K562 (cell line): ENCODE data around the gene EGFL7. TPM values are rescaled to one million over a fixed set of nuclear protein-coding genes. Genes with fewer than 3 reads are reported as not detected.

ENCODE experiments used
- CBFA2T2 ChIP-seq: fragments of 450-650 bp; conservative IDR thresholded peaks from 2 replicates; pipeline ENCODE4 v1.6.1; 2017; ENCODE audit warnings: mild to moderate bottlenecking
- CREB1 ChIP-seq, 2 experiments: sonication (generic) in 1 of 2; formaldehyde crosslinking in 1 of 2; IDR thresholded peaks; 2 replicates each; pipeline versions ENCODE4 v1.6.1 to v1.8.0; 2012 to 2022; ENCODE audit warnings: inconsistent platforms in 1 of 2, mild to moderate bottlenecking in 1 of 2, missing genetic modification reagents in 1 of 2, moderate library complexity in 1 of 2
- EGR1 ChIP-seq: fragments of 450-650 bp; conservative IDR thresholded peaks from 2 replicates; pipeline ENCODE4 v1.6.1; 2017; ENCODE audit warnings: mild to moderate bottlenecking
- EP400 ChIP-seq: fragments of 450-650 bp; IDR thresholded peaks from 2 replicates; pipeline ENCODE4 v1.6.1; 2017; ENCODE audit warnings: antibody characterized with exemption, mild to moderate bottlenecking, moderate library complexity
- ETV1 ChIP-seq: fragments of 450-650 bp; conservative IDR thresholded peaks from 2 replicates; pipeline ENCODE4 v1.6.1; 2016; ENCODE audit warnings: missing genetic modification characterization, control low read depth, low read depth, missing compliant biosample characterization
- POLR3G ChIP-seq: IDR thresholded peaks from 2 replicates; pipeline ENCODE4 v1.6.1; 2011; ENCODE audit not compliant: insufficient read length, insufficient replicate concordance; ENCODE audit errors: extremely low read depth
- ZBTB43 ChIP-seq: sonication (generic); formaldehyde crosslinking; IDR thresholded peaks from 2 replicates; pipeline ENCODE4 v1.8.0; 2023; ENCODE audit warnings: mild to moderate bottlenecking, missing genetic modification reagents
- ZNF551 ChIP-seq: fragments of 250-450 bp; sonication (Bioruptor Pico); IDR thresholded peaks from 2 replicates; pipeline ENCODE4 v1.5.0; 2021; ENCODE audit warnings: mild to moderate bottlenecking, moderate library complexity
- ZNF696 ChIP-seq: fragments of 250-450 bp; sonication (Bioruptor Pico); conservative IDR thresholded peaks from 2 replicates; pipeline ENCODE4 v1.4.0; 2020; ENCODE audit warnings: mild to moderate bottlenecking, moderate library complexity
- ZNF77 ChIP-seq: fragments of 250-450 bp; sonication (Bioruptor Pico); IDR thresholded peaks from 2 replicates; pipeline ENCODE4 v1.5.0; 2020
- ZSCAN29 ChIP-seq: fragments of 450-650 bp; IDR thresholded peaks from 2 replicates; pipeline ENCODE4 v1.6.1; 2017
- polyA plus RNA-seq, 8 experiments: library from polyadenylated mRNA; depleted of rRNA in 4 of 8; stranded (reverse) in 5 of 8; unstranded in 3 of 8; fragments of >200 nt; fragmentation: Nextera tagmentation in 2 of 8; fragmentation: Illumina TruSeq in 1 of 8; extraction: Ambion mirVana in 2 of 8; extraction: Trizol in 1 of 8; gene quantifications; 2 replicates each; pipeline versions ENCODE4 v1.2.1 to v1.2.3, GENCODE V29; 2011 to 2014; ENCODE audit warnings: inconsistent platforms in 1 of 8, missing spikeins in 1 of 8
- total RNA-seq, 7 experiments: library from RNA; depleted of rRNA in 6 of 7; stranded (reverse); fragments of >200 nt in 6 of 7; fragmentation: Illumina TruSeq in 2 of 7; extraction: Trizol in 2 of 7; gene quantifications; 2 replicates each; pipeline versions ENCODE4 v1.2.1 to v1.2.3, GENCODE V29; 2011 to 2021; ENCODE audit warnings: low replicate concordance in 1 of 7
- TF ChIP-seq, protein P1 (sequence below): fragments of 250-450 bp; sonication (Bioruptor Pico); IDR thresholded peaks from 2 replicates; pipeline ENCODE4 v1.9.0; 2021; ENCODE audit warnings: mild to moderate bottlenecking, inconsistent platforms
- TF ChIP-seq, protein P2 (sequence below): fragments of 450-650 bp; formaldehyde crosslinking; IDR thresholded peaks from 2 replicates; pipeline ENCODE4 v1.4.0; 2020; ENCODE audit warnings: mild to moderate bottlenecking, moderate library complexity
- TF ChIP-seq, protein P3 (sequence below): fragments of 250-450 bp; sonication (Bioruptor Pico); IDR thresholded peaks from 2 replicates; pipeline ENCODE4 v1.5.1; 2021; ENCODE audit warnings: mild to moderate bottlenecking

EGFL7 gene
- total and polyA plus RNA-seq, 9 of the 15 experiments (the other 6 are each of a cell fraction or from before 2014, with no cell fraction given), result 1.5 to 286 (median 55.5) TPM

GRCh38 chr9:136670576-136671253, 8.0 kb downstream of the EGFL7 start (continued):
- no peak for TF ChIP-seq CREB1 (IDR thresholded peaks at IDR 0.05)
- no peak for TF ChIP-seq CREB1 (CRISPR knock-in tag; IDR thresholded peaks at IDR 0.05)
- TF ChIP-seq, protein P1, sequence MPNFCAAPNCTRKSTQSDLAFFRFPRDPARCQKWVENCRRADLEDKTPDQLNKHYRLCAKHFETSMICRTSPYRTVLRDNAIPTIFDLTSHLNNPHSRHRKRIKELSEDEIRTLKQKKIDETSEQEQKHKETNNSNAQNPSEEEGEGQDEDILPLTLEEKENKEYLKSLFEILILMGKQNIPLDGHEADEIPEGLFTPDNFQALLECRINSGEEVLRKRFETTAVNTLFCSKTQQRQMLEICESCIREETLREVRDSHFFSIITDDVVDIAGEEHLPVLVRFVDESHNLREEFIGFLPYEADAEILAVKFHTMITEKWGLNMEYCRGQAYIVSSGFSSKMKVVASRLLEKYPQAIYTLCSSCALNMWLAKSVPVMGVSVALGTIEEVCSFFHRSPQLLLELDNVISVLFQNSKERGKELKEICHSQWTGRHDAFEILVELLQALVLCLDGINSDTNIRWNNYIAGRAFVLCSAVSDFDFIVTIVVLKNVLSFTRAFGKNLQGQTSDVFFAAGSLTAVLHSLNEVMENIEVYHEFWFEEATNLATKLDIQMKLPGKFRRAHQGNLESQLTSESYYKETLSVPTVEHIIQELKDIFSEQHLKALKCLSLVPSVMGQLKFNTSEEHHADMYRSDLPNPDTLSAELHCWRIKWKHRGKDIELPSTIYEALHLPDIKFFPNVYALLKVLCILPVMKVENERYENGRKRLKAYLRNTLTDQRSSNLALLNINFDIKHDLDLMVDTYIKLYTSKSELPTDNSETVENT (CRISPR knock-in tag), result no peak
- TF ChIP-seq ZSCAN29, result no peak
- TF ChIP-seq ZNF551, result no peak
- TF ChIP-seq EP400, result no peak
- no peak for TF ChIP-seq ZNF77
- TF ChIP-seq, protein P2, sequence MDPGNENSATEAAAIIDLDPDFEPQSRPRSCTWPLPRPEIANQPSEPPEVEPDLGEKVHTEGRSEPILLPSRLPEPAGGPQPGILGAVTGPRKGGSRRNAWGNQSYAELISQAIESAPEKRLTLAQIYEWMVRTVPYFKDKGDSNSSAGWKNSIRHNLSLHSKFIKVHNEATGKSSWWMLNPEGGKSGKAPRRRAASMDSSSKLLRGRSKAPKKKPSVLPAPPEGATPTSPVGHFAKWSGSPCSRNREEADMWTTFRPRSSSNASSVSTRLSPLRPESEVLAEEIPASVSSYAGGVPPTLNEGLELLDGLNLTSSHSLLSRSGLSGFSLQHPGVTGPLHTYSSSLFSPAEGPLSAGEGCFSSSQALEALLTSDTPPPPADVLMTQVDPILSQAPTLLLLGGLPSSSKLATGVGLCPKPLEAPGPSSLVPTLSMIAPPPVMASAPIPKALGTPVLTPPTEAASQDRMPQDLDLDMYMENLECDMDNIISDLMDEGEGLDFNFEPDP (CRISPR knock-in tag), result no peak
- TF ChIP-seq ETV1, result no peak
- TF ChIP-seq, protein P3, sequence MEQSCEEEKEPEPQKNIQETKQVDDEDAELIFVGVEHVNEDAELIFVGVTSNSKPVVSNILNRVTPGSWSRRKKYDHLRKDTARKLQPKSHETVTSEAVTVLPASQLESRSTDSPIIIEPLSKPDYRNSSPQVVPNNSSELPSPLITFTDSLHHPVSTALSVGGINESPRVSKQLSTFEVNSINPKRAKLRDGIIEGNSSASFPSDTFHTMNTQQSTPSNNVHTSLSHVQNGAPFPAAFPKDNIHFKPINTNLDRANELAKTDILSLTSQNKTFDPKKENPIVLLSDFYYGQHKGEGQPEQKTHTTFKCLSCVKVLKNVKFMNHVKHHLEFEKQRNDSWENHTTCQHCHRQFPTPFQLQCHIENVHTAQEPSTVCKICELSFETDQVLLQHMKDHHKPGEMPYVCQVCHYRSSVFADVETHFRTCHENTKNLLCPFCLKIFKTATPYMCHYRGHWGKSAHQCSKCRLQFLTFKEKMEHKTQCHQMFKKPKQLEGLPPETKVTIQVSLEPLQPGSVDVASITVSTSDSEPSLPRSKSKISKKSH (CRISPR knock-in tag), result no peak
- no peak for TF ChIP-seq ZBTB43
- TF ChIP-seq EGR1, result peak; percentile 49
- no peak for TF ChIP-seq CBFA2T2
- no peak for TF ChIP-seq ZNF696 (CRISPR knock-in tag)
- TF ChIP-seq POLR3G, result no peak
